SK-N-SH treated with all-trans-retinoic acid at 6 μM for 48 hours (cell line): ENCODE data around the gene MAP9.

Experiments
- CREB5 ChIP-seq: fragments of 250-450 bp; sonication (Bioruptor Pico); IDR thresholded peaks from 2 replicates; pipeline ENCODE4 v1.5.1; 2020; ENCODE audit warnings: low read depth, mild to moderate bottlenecking, moderate library complexity
- OSR1 ChIP-seq: fragments of 250-450 bp; sonication (Bioruptor Pico); IDR thresholded peaks from 2 replicates; pipeline ENCODE4 v1.8.0; 2022; ENCODE audit warnings: moderate library complexity, mild to moderate bottlenecking, inconsistent platforms
- PATZ1 ChIP-seq: fragments of 250-450 bp; sonication (Bioruptor Pico); IDR thresholded peaks from 2 replicates; pipeline ENCODE4 v1.8.0; 2020; ENCODE audit warnings: mild to moderate bottlenecking, moderate library complexity, borderline replicate concordance
- POU6F1 ChIP-seq: fragments of 250-450 bp; sonication (Bioruptor Pico); IDR thresholded peaks from 2 replicates; pipeline ENCODE4 v1.8.0; 2021; ENCODE audit warnings: low read depth, mild to moderate bottlenecking, moderate library complexity, borderline replicate concordance
- RARB ChIP-seq: fragments of 250-450 bp; sonication (Bioruptor Pico); IDR thresholded peaks from 2 replicates; pipeline ENCODE4 v1.8.0; 2021; ENCODE audit warnings: mild to moderate bottlenecking, moderate library complexity
- ZC3H10 ChIP-seq: fragments of 250-450 bp; sonication (Bioruptor Pico); IDR thresholded peaks from 2 replicates; pipeline ENCODE4 v1.5.1; 2021; ENCODE audit warnings: mild to moderate bottlenecking, moderate library complexity
- ZFP30 ChIP-seq: fragments of 450-650 bp; formaldehyde crosslinking; IDR thresholded peaks from 2 replicates; pipeline ENCODE4 v1.5.0; 2022; ENCODE audit warnings: mild to moderate bottlenecking, moderate library complexity
- ZNF70 ChIP-seq: fragments of 450-650 bp; formaldehyde crosslinking; IDR thresholded peaks from 2 replicates; pipeline ENCODE4 v1.5.0; 2020; ENCODE audit warnings: mild to moderate bottlenecking, moderate library complexity

GRCh38 chr4:155411546-155411945, 34.8 kb upstream of the MAP9 start:
- TF ChIP-seq PATZ1 (no peak), ZFP30 (no peak), RARB (CRISPR knock-in tag) (no peak), ZC3H10 (CRISPR knock-in tag) (no peak), OSR1 (no peak), ZNF70 (CRISPR knock-in tag) (no peak), CREB5 (CRISPR knock-in tag) (no peak), POU6F1 (CRISPR knock-in tag) (no peak)
